Measurements from ENCODE around the gene MAP1LC3B.

- TF ChIP-seq EZH2phosphoT487 (IDR thresholded peaks at IDR 0.05; ENCODE audit: insufficient read depth, low read depth) (no peak), EZH2 (IDR thresholded peaks at IDR 0.05; ENCODE audit: insufficient read depth, poor library complexity, severe bottlenecking) (no peak)
Measured at GRCh38 chr16:87412996-87413421, 20.9 kb downstream of the MAP1LC3B start.

Data from GM23248 (cell line).